Calu3 (cell line): ENCODE data around the gene NDST1. TPM values are rescaled to one million over a fixed set of nuclear protein-coding genes. Genes with fewer than 3 reads are reported as not detected.

Experiments used
- BruUV-seq: library from RNA; stranded (reverse); fragments of 400-500 nt; replicated peaks from 2 replicates; lab custom pipeline; 2021; lab: Mats Ljungman, UMichigan
- CTCF ChIA-PET: fragments of 300-600 bp; sonication (Branson Sonifier 250); formaldehyde crosslinking; loops from one replicate; lab custom pipeline; 2022; ENCODE audit warnings: antibody characterized with exemption; lab: Charles Lee
- DNase-seq: peaks from one replicate; pipeline ENCODE4 v3.0.0; 2022
- H3K27ac Mint-ChIP-seq: one replicate; pipeline ENCODE4 v1.8.0; 2022; ENCODE audit warnings: mixed read lengths; ENCODE audit not compliant: unreplicated experiment
- H3K27me3 Mint-ChIP-seq: one replicate; pipeline ENCODE4 v1.8.0; 2022; ENCODE audit warnings: mixed read lengths; ENCODE audit not compliant: unreplicated experiment
- H3K36me3 Mint-ChIP-seq: one replicate; pipeline ENCODE4 v1.8.0; 2022; ENCODE audit warnings: mild to moderate bottlenecking, moderate library complexity, mixed read lengths; ENCODE audit not compliant: insufficient read depth, unreplicated experiment
- H3K4me1 Mint-ChIP-seq: one replicate; pipeline ENCODE4 v1.8.0; 2022; ENCODE audit warnings: mild to moderate bottlenecking, low read depth, mixed read lengths; ENCODE audit not compliant: unreplicated experiment
- H3K4me3 Mint-ChIP-seq: one replicate; pipeline ENCODE4 v1.8.0; 2022; ENCODE audit warnings: mild to moderate bottlenecking, low read depth, moderate library complexity, mixed read lengths; ENCODE audit not compliant: unreplicated experiment
- H3K9me3 Mint-ChIP-seq: one replicate; pipeline ENCODE4 v1.8.0; 2022; ENCODE audit warnings: low read depth, mixed read lengths; ENCODE audit not compliant: unreplicated experiment
- CTCF ChIP-seq: fragments of 200-600 bp; IDR thresholded peaks from one replicate; pipeline ENCODE4 v1.8.0; 2022; ENCODE audit warnings: antibody characterized with exemption; ENCODE audit not compliant: unreplicated experiment
- intact Hi-C: fragments of 100-400 bp; cut with micrococcal nuclease; formaldehyde crosslinking; loops from one replicate; pipeline ENCODE4 v1.10.0; 2022; ENCODE audit not compliant: unreplicated experiment
- total RNA-seq: library from RNA; stranded (reverse); gene quantifications from 2 replicates; pipeline ENCODE4 v1.2.3, GENCODE V29; 2022

NDST1 gene
- total RNA-seq, 1 experiment from 2014 or later, result 72.6 TPM

DNA sequence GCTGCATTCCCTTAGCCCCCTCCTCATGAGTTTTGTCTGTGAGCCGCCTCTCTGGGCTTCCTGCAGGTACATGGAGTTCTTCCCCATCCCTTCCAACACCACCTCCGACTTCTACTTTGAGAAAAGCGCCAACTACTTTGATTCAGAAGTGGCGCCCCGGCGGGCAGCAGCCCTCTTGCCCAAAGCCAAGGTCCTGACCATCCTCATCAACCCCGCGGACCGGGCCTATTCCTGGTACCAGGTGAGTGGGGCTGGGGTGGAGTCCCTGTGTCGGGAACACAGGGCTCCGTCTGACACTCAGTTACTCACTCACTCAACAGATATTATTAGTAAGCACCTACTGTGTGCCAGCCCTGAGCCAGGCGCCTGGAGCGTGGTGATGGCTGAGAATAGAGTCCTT, 37.3 kb downstream of the NDST1 start:
- no peak for TF ChIP-seq CTCF
- BruUV-seq, result no TSS peak
- H3K4me3 Mint-ChIP-seq, result no peak overlapping the region
- no peak overlapping the region for H3K27ac Mint-ChIP-seq
- no peak for DNase-seq
- H3K4me1 Mint-ChIP-seq, result no peaks in the 10 kb centered on the region
- H3K27me3 Mint-ChIP-seq, result no peaks in the 10 kb centered on the region
- H3K36me3 Mint-ChIP-seq, result peaks cover 38% of the 10 kb centered on the region
- no peaks in the 10 kb centered on the region for H3K9me3 Mint-ChIP-seq
- intact Hi-C loops, result no loop called here
- CTCF ChIA-PET, result interaction anchor here (0.5 to 1.5 kb wide), 7 partner anchors 27 to 156 kb away, joined by 3 to 13 read pairs (median 4); partner anchors contain the start of gene RBM22

- no peaks in the 10 kb centered on the region for H3K4me1 Mint-ChIP-seq
- no peak for TF ChIP-seq CTCF
- CTCF ChIA-PET, result no interaction called here
- no peaks in the 10 kb centered on the region for H3K27me3 Mint-ChIP-seq
- intact Hi-C loops, result no loop called here
- no peaks in the 10 kb centered on the region for H3K9me3 Mint-ChIP-seq
- no peak overlapping the region for H3K27ac Mint-ChIP-seq
- no peak for DNase-seq
- no peak overlapping the region for H3K4me3 Mint-ChIP-seq
- BruUV-seq, result no TSS peak
- peaks cover 47% of the 10 kb centered on the region for H3K36me3 Mint-ChIP-seq
Observed at GRCh38 chr5:150548123-150548522, 40.2 kb downstream of the NDST1 start.

DNA sequence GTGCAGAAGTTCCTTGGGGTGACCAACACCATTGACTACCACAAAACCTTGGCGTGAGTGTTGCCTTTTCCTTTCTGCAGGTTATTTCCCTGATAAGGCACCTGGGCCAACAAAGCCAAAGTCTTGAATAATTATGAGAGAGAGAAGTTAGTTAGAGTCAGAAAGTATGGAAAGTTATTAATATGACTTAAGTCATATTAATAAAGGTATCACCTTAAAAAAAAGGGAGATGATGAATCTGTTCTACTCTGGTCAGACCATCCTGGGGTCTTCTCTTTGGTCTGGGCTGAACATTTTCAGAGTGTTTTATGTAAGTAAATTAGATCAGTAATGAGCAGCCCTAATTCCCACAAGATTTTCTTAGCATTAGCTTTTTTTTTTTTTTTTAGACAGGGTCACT, 41.8 kb downstream of the NDST1 start:
- no peak for DNase-seq
- Mint-ChIP-seq H3K27ac (no peak overlapping the region), H3K4me1 (no peaks in the 10 kb centered on the region), H3K27me3 (no peaks in the 10 kb centered on the region), H3K4me3 (no peak overlapping the region), H3K36me3 (peaks cover 39% of the 10 kb centered on the region), H3K9me3 (no peaks in the 10 kb centered on the region)
- no peak for TF ChIP-seq CTCF
- CTCF ChIA-PET, result no interaction called here
- no TSS peak for BruUV-seq
- intact Hi-C loops, result no loop called here

GRCh38 chr5:150550286-150550685, 42.4 kb downstream of the NDST1 start:
- no peaks in the 10 kb centered on the region for H3K9me3 Mint-ChIP-seq
- no peaks in the 10 kb centered on the region for H3K27me3 Mint-ChIP-seq
- no peak for DNase-seq
- no peaks in the 10 kb centered on the region for H3K4me1 Mint-ChIP-seq
- peaks cover 34% of the 10 kb centered on the region for H3K36me3 Mint-ChIP-seq
- TF ChIP-seq CTCF, result no peak
- H3K4me3 Mint-ChIP-seq, result no peak overlapping the region
- no TSS peak for BruUV-seq
- intact Hi-C loops, result no loop called here
- CTCF ChIA-PET, result no interaction called here
- H3K27ac Mint-ChIP-seq, result no peak overlapping the region
